K562 (cell line): ENCODE results near the gene PTPN14. TPM values are rescaled to one million over a fixed set of nuclear protein-coding genes. Genes with fewer than 3 reads are reported as not detected.

ENCODE experiments used
- ATAC-seq: fragments of 200-7000 bp; cut with Tn5 transposase; 3 replicates; pipeline ENCODE4 v1.9.1; 2020; ENCODE audit warnings: moderate library complexity
- BruUV-seq: library from RNA; stranded (reverse); fragments of 400-500 nt; replicated peaks from 2 replicates; lab custom pipeline; 2021; lab: Mats Ljungman, UMichigan
- CTCF ChIA-PET: fragments of 300-600 bp; formaldehyde crosslinking; extraction: SDS; loops from one replicate; lab custom pipeline; 2021; ENCODE audit warnings: low intra/inter-chr PET ratio; lab: Yijun Ruan, JAX
- POLR2A ChIA-PET: fragments of 300-600, 350-650 bp; sonication (Branson Sonifier 250); formaldehyde crosslinking; extraction: SDS; loops from one replicate; lab custom pipeline; 2021; ENCODE audit warnings: antibody characterized with exemption, inconsistent platforms; lab: Yijun Ruan, JAX
- DNase-seq, 4 experiments: peaks; one replicate each; pipeline versions ENCODE4 v3.0.0 to v3.0.0-alpha.2; 2011 to 2018; ENCODE audit warnings: low spot score in 3 of 4, mixed read lengths in 3 of 4; ENCODE audit errors: extremely low read depth in 1 of 4
- FAIRE-seq: peaks from 2 replicates; lab custom pipeline; 2011; peaks lifted over from hg19 to GRCh38; lab: Jason Lieb, UNC
- H2AFZ ChIP-seq: 2 replicates; pipeline ENCODE4 v1.6.0; 2011; ENCODE audit warnings: low read depth, low read length, control low read depth, inconsistent platforms
- H3K27ac ChIP-seq: fragments of 200-600 bp; 3 replicates; pipeline ENCODE4 v1.8.0; 2011; ENCODE audit warnings: low read depth, mild to moderate bottlenecking, control low read depth, inconsistent platforms, low read length, moderate library complexity, mixed read lengths; ENCODE audit errors: extremely low read depth
- H3K27me3 ChIP-seq, 2 experiments: fragments of 300-600 bp in 1 of 2; 2 replicates in 1 of 2; 3 replicates in 1 of 2; pipeline versions ENCODE4 v1.6.0 to v1.8.0; 2011; ENCODE audit warnings: inconsistent platforms in 2 of 2, low read length in 2 of 2, mild to moderate bottlenecking in 1 of 2, mixed read lengths in 1 of 2, moderate library complexity in 1 of 2; ENCODE audit not compliant: control insufficient read depth in 2 of 2, insufficient read depth in 2 of 2
- H3K36me3 ChIP-seq: fragments of 300-600 bp; 3 replicates; pipeline ENCODE4 v1.8.0; 2011; ENCODE audit warnings: mild to moderate bottlenecking, low read length, inconsistent platforms; ENCODE audit not compliant: control insufficient read depth, insufficient read depth
- H3K4me1 ChIP-seq, 2 experiments: fragments of 200-600 bp in 1 of 2; replicated peaks in 1 of 2; 2 replicates in 1 of 2; 3 replicates in 1 of 2; pipeline versions ENCODE4 v1.5.1 to v1.8.0; 2011; ENCODE audit warnings: inconsistent platforms in 2 of 2, low read length in 2 of 2, mild to moderate bottlenecking in 1 of 2, mixed read lengths in 1 of 2, moderate library complexity in 1 of 2; ENCODE audit not compliant: control insufficient read depth in 2 of 2, insufficient read depth in 2 of 2
- H3K4me2 ChIP-seq: 2 replicates; pipeline ENCODE4 v1.6.1; 2011; ENCODE audit warnings: low read length, control low read depth, inconsistent platforms, mixed read lengths; ENCODE audit not compliant: insufficient read depth
- H3K4me3 ChIP-seq: fragments of 200-600 bp; sonication (generic), shearing (Covaris generic); 2 replicates; pipeline ENCODE4 v1.5.1; 2016; ENCODE audit warnings: control low read depth, inconsistent platforms
- H3K79me2 ChIP-seq: fragments of 200-600 bp; 3 replicates; pipeline ENCODE4 v1.8.0; 2011; ENCODE audit warnings: low read length, inconsistent platforms; ENCODE audit not compliant: control insufficient read depth, insufficient read depth
- H3K9ac ChIP-seq, 2 experiments: 2 replicates each; pipeline versions ENCODE4 v1.6.0 to v1.6.1; 2011; ENCODE audit warnings: low read depth in 2 of 2, low read length in 2 of 2, control low read depth in 1 of 2, inconsistent platforms in 1 of 2, mild to moderate bottlenecking in 1 of 2, mixed read lengths in 1 of 2; ENCODE audit not compliant: insufficient read depth in 1 of 2
- H3K9me1 ChIP-seq: one replicate; pipeline ENCODE4 v1.6.0; 2011; ENCODE audit warnings: inconsistent platforms, mild to moderate bottlenecking, low read length, moderate library complexity; ENCODE audit not compliant: control insufficient read depth, insufficient read depth
- H3K9me3 ChIP-seq: replicated peaks from 2 replicates; pipeline ENCODE4 v1.5.1; 2011; ENCODE audit warnings: low read depth, low read length, inconsistent platforms; ENCODE audit not compliant: control insufficient read depth, insufficient read depth
- H4K20me1 ChIP-seq: replicated peaks from 2 replicates; pipeline ENCODE4 v1.6.1; 2011; ENCODE audit warnings: low read length, inconsistent platforms, mixed read lengths; ENCODE audit not compliant: control insufficient read depth, insufficient read depth
- AFF1 ChIP-seq, 2 experiments: fragments of 450-650 bp; IDR thresholded peaks; 2 replicates each; pipeline ENCODE4 v1.6.1; 2018; ENCODE audit warnings: mild to moderate bottlenecking in 2 of 2, low read depth in 1 of 2; ENCODE audit not compliant: partially characterized antibody in 2 of 2
- EHMT2 ChIP-seq: fragments of 450-650 bp; IDR thresholded peaks from 2 replicates; pipeline ENCODE4 v1.6.1; 2018; ENCODE audit warnings: antibody characterized with exemption
- GATAD2A ChIP-seq: fragments of 450-650 bp; IDR thresholded peaks from 2 replicates; pipeline ENCODE4 v1.6.1; 2017
- JUND ChIP-seq, 2 experiments: IDR thresholded peaks; 2 replicates in 1 of 2; 3 replicates in 1 of 2; pipeline ENCODE4 v1.6.1; 2011; ENCODE audit warnings: borderline replicate concordance in 2 of 2, low read depth in 2 of 2, low read length in 2 of 2, improper control_type of control experiment in 1 of 2, missing biosample characterization in 1 of 2, missing genetic modification characterization in 1 of 2, missing genetic modification reagents in 1 of 2
- PCBP2 ChIP-seq: fragments of 200-400 bp; formaldehyde crosslinking; IDR thresholded peaks from 2 replicates; pipeline ENCODE4 v1.6.1; 2018; ENCODE audit warnings: low read length, low read depth, mild to moderate bottlenecking, moderate library complexity; ENCODE audit not compliant: poor library complexity, severe bottlenecking
- RAD21 ChIP-seq, 2 experiments: fragments of 250-450 bp in 1 of 2; fragments of 450-650 bp in 1 of 2; sonication (Bioruptor Pico) in 1 of 2; formaldehyde crosslinking in 1 of 2; IDR thresholded peaks in 1 of 2; conservative IDR thresholded peaks in 1 of 2; 2 replicates each; pipeline versions ENCODE4 v1.4.0 to v1.8.0; 2020 to 2022; ENCODE audit warnings: mild to moderate bottlenecking in 2 of 2, moderate library complexity in 1 of 2
- SRSF3 ChIP-seq: fragments of 200-400 bp; formaldehyde crosslinking; IDR thresholded peaks from 2 replicates; pipeline ENCODE4 v1.6.1; 2016; ENCODE audit warnings: mild to moderate bottlenecking, low read length, moderate library complexity; ENCODE audit not compliant: insufficient read depth
- USF1 ChIP-seq: sonication (generic); formaldehyde crosslinking; IDR thresholded peaks from 2 replicates; pipeline ENCODE4 v1.9.0; 2022; ENCODE audit warnings: mild to moderate bottlenecking, missing genetic modification reagents
- WGBS: fragments of 100-300 bp; shearing (Covaris generic); methylation state at CpG from one replicate; pipeline ENCODE4 v1.1.6; 2016; ENCODE audit warnings: low coverage, mixed read lengths; ENCODE audit not compliant: insufficient coverage; ENCODE audit errors: missing lambda C conversion rate; 5-methylcytosine and 5-hydroxymethylcytosine counted together
- in situ Hi-C: fragments of 300-500 bp; cut with MboI; formaldehyde crosslinking; loops from 4 replicates; pipeline ENCODE4 v1.15.0; 2018; ENCODE audit warnings: inconsistent platforms, mixed read lengths
- intact Hi-C: fragments of 100-400 bp; cut with micrococcal nuclease; formaldehyde crosslinking; loops from 2 replicates; pipeline ENCODE4 v1.14.2; 2022
- polyA plus RNA-seq, 8 experiments: library from polyadenylated mRNA; depleted of rRNA in 4 of 8; stranded (reverse) in 5 of 8; unstranded in 3 of 8; fragments of >200 nt; fragmentation: Nextera tagmentation in 2 of 8; fragmentation: Illumina TruSeq in 1 of 8; extraction: Ambion mirVana in 2 of 8; extraction: Trizol in 1 of 8; gene quantifications; 2 replicates each; pipeline versions ENCODE4 v1.2.1 to v1.2.3, GENCODE V29; 2011 to 2014; ENCODE audit warnings: inconsistent platforms in 1 of 8, missing spikeins in 1 of 8
- total RNA-seq, 7 experiments: library from RNA; depleted of rRNA in 6 of 7; stranded (reverse); fragments of >200 nt in 6 of 7; fragmentation: Illumina TruSeq in 2 of 7; extraction: Trizol in 2 of 7; gene quantifications; 2 replicates each; pipeline versions ENCODE4 v1.2.1 to v1.2.3, GENCODE V29; 2011 to 2021; ENCODE audit warnings: low replicate concordance in 1 of 7
- TF ChIP-seq, protein P1 (sequence below), 3 experiments: fragments of 200-800 bp in 1 of 3; sonication (Bioruptor generic) in 1 of 3; sonication (generic) in 1 of 3; formaldehyde crosslinking in 1 of 3; IDR thresholded peaks; 2 replicates each; pipeline versions ENCODE4 v1.6.1 to v1.8.0; 2016 to 2022; ENCODE audit warnings: mild to moderate bottlenecking in 2 of 3, missing compliant biosample characterization in 2 of 3, missing genetic modification characterization in 2 of 3, missing genetic modification reagents in 1 of 3
- TF ChIP-seq, protein P2 (sequence below): sonication (generic); formaldehyde crosslinking; IDR thresholded peaks from 2 replicates; pipeline ENCODE4 v1.5.0; 2020; ENCODE audit warnings: missing genetic modification reagents

Gene PTPN14
- total and polyA plus RNA-seq, 9 of the 15 experiments (the other 6 are each of a cell fraction or from before 2014, with no cell fraction given): 0.01 to 0.29 (median 0.04) TPM; not detected in 6

- TF ChIP-seq AFF1 (IDR thresholded peaks at IDR 0.05; ENCODE audit: low read depth in 1 of 2, partially characterized antibody in 2 of 2) (no peak), PCBP2 (no peak), JUND (IDR thresholded peaks at IDR 0.05; ENCODE audit: borderline replicate concordance, low read depth, low read length) (no peak), JUND (tag; IDR thresholded peaks at IDR 0.05; ENCODE audit: borderline replicate concordance, low read depth, low read length) (no peak)
Measured at GRCh38 chr1:214449371-214449770, 102.0 kb downstream of the PTPN14 start (continued).

DNA sequence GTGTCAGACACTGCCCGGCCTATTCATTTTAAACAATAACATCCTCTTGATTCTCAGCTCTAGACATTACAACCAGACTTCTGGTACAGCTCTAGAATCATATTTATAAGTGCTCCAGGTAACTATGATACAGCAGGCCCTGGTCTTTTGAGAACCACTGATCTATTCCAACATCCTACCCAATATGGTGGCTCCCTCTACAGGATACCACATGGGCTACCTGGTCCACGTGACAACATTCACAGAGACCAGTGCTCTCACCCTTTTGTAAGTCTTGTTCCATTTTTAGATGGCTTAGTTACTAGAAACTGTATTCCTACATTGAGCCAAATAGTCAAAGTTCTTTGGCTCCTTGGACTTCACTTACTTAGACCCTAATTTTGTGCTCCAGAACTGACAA is 102.9 kb downstream of the PTPN14 start:
- ATAC-seq (peak; percentile 85), DNase-seq (peak in 2 of 4 experiments; percentile 13 to 25), FAIRE-seq (peak; percentile 26)
- H3K27ac ChIP-seq: no peak overlapping the region
- WGBS: 6% methylated on average over 2 of the region's 2 CpGs
- no peaks in the 10 kb centered on the region for H3K9me3 ChIP-seq
- H3K4me2 ChIP-seq: no peak overlapping the region
- H3K36me3 ChIP-seq: no peaks in the 10 kb centered on the region
- POLR2A ChIA-PET: no interaction called here
- H3K79me2 ChIP-seq: no peaks in the 10 kb centered on the region
- no peaks in the 10 kb centered on the region for H3K9me1 ChIP-seq
- CTCF ChIA-PET: no interaction called here
- H3K4me3 ChIP-seq: no peak overlapping the region
- peaks cover 0 to 12% of the 10 kb centered on the region in 2 experiments; a peak in 4 of 5 replicates for H3K27me3 ChIP-seq
- no peaks in the 10 kb centered on the region for H3K4me1 ChIP-seq
- intact Hi-C loops: loop anchor here (5.0 kb wide), 1 partner anchor 116 kb away; no protein-coding TSS in a partner anchor
- BruUV-seq: no TSS peak
- no peaks in the 10 kb centered on the region for H4K20me1 ChIP-seq
- H2AFZ ChIP-seq: peak overlapping the region; percentile 54; the same call in 1 of the 2 replicates
- in situ Hi-C loops: no loop called here
- H3K9ac ChIP-seq: no peak overlapping the region
- TF ChIP-seq, protein P1, sequence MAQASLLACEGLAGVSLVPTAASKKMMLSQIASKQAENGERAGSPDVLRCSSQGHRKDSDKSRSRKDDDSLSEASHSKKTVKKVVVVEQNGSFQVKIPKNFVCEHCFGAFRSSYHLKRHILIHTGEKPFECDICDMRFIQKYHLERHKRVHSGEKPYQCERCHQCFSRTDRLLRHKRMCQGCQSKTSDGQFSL (CRISPR knock-in tag; IDR thresholded peaks at IDR 0.05): no peak
- TF ChIP-seq, protein P1 (tag; IDR thresholded peaks at IDR 0.05): no peak
- TF ChIP-seq PCBP2: no peak
- TF ChIP-seq RAD21 (CRISPR knock-in tag; conservative IDR thresholded peaks at IDR 0.05 in 1 of 2, IDR thresholded peaks at IDR 0.05 in 1 of 2): peak in 1 of 2 experiments; percentile 43; a peak in 1 of 4 replicates
- no peak for TF ChIP-seq GATAD2A
- TF ChIP-seq, protein P2, sequence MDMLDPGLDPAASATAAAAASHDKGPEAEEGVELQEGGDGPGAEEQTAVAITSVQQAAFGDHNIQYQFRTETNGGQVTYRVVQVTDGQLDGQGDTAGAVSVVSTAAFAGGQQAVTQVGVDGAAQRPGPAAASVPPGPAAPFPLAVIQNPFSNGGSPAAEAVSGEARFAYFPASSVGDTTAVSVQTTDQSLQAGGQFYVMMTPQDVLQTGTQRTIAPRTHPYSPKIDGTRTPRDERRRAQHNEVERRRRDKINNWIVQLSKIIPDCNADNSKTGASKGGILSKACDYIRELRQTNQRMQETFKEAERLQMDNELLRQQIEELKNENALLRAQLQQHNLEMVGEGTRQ: peak; percentile 73
- TF ChIP-seq EHMT2: peak; percentile 17; the same call in 1 of the 2 replicates
- TF ChIP-seq SRSF3: no peak
- peak; percentile 44; the same call in 1 of the 2 replicates for TF ChIP-seq USF1 (CRISPR knock-in tag)
